ENCODE results near the gene USP5.

Gene USP5

DNA sequence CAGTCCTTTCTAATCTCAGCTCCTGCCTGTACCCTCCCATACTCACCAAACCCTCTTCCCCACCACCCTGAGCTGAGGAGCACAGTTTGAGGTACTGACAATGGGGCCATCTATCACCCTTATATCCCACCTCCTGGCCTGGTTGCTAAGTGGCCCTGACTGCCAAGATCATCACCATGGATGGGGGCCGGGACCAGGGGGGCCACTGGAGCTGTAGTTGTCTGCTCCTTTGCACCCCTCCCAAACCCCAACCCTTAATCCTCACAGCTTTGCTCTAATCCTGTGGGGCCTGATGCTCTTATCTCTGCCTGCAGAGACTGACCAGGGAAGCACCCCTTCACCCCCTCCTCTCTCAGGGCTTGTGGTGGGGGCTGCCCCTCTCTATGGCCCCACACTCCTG is 11.6 kb upstream of the USP5 start:
- no peak for DNase-seq (ENCODE audit: low read depth, low spot score)

- no peak for DNase-seq (ENCODE audit: low read depth, low spot score)
Measured at GRCh38 chr12:6840761-6841515, 11.0 kb upstream of the USP5 start, which contains the start of gene GNB3. GNB3 (plus strand) TSS chr12:6840925; CDS start chr12:6841288, 363 bp downstream.

GRCh38 chr12:6842075-6842474 is 9.9 kb upstream of the USP5 start:
- DNase-seq (ENCODE audit: low read depth, low spot score): no peak

GRCh38 chr12:6843118-6843902 is 8.6 kb upstream of the USP5 start:
- no peak for DNase-seq (ENCODE audit: low read depth, low spot score)

DNA sequence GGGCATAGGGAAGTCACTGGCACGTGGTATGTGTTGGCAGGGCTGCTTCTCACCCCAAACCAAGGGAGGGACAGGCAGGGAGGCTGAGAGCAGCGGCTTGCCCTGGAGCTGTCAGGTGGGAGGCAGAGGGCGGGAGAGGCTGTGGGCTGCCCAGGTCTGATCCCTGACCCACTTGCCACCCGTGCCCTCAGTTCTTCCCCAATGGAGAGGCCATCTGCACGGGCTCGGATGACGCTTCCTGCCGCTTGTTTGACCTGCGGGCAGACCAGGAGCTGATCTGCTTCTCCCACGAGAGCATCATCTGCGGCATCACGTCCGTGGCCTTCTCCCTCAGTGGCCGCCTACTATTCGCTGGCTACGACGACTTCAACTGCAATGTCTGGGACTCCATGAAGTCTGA is 6.6 kb upstream of the USP5 start:
- DNase-seq (ENCODE audit: low read depth, low spot score): no peak

- DNase-seq (ENCODE audit: low read depth, low spot score): no peak
Measured at GRCh38 chr12:6846316-6846869, 5.6 kb upstream of the USP5 start.

DNA sequence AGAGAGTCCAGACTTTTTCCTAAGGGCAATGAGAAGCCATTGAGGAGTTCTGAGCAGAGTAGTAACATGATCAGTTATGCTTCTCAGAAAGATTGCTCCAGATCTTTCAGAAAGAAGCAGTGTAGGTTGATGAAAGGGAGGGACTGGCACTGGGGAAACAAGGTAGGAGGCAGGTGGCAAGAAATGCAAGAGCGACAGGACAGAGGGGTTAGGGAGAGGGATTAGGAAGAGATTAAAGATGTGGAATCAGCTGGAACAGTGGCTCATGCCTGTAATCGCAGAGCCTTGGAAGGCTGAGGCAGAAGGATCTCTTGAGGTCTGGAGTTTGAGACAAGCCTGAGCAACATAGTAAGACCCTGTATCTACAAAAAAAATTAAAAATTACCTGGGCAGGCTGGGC is 4.3 kb upstream of the USP5 start:
- no peak for DNase-seq (ENCODE audit: low read depth, low spot score)

- no peak for DNase-seq (ENCODE audit: low read depth, low spot score)
Measured at GRCh38 chr12:6849427-6849826, 2.5 kb upstream of the USP5 start.

DNA sequence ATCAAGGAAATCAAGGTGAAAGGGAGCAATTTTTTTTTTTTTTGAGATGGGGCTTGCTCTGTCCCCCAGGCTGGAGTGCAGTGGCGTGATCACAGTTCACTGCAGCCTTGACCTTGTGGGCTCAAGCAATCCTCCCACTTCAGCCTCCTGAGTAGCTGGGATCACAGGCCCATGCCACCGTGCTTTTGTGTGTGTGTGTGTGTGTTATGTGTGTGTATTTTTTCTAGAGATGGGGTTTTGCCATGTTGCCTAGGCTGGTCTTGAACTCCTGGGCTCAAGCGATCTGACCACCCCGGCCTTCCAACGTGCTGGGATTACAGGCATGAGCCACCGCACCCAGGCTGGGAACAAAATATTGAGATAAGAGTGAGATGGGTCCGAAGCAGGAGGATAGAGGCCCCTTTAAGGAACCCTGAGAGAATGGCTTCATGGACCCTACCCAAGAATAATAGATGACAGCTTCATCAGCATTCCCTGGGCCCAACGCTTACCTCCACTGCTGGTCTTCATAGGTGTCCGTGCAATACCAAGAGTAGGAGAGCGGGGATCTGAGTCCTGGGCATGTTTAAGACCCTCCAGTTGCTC is 1.9 kb upstream of the USP5 start:
- DNase-seq (ENCODE audit: low read depth, low spot score): no peak

DNA sequence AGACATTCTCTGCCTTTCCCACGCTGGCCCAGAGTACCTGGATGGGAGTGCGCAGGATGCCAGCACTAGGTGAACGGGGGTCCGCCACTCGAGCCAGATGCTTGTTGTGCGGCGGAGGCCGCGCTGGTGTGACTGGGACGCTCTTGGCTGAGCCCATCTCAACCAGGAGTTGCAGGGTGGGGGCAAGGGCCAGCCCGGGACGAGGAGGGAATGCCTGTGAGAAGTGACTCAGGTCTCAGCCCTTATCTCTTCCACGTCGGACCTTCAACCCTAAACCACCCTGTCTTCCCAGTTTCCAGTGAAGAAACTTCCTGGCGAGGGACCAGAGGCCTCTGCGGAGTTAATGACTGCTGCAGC is 1.2 kb upstream of the USP5 start:
- no peak for DNase-seq (ENCODE audit: low read depth, low spot score)

DNA sequence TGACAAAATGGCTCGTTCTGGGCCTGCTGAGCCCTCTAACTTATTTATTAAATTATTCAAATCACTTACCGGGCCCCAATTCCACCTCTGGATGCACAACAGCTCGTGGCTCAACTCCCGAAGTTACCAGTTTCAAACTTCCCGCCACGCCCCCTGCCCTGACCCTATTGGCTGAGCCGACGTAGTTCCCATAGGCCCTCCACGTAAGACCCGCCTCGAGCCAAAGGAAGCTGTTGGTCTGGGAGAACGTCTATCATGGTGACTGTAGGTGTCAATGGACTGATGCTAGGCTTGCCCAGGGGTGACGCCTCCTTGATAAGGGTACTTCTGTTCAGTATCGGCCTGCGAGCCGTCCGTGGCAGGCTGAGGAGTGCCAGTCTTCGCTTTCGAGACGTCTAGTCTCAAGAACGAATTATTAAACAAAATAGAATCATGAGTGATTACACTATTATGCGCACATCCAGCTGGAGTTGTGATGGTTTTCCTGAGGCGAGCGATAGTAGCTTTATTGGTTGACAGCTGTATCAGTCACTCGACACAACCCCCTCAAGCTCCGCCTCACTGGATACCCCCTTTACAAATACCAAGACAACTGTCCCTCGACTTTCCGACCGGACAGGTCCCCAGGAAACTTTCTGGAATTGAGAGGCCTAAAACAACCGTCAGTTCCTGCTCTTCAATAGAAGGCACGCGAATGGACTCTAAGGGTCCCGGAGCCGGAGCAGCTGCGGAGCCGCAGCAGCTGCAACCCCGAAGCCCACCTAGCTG is 613 bp upstream of the USP5 start, which contains the start of gene CDCA3:
Gene CDCA3 (minus strand): TSS at position 134 of the 768 bp plus-strand sequence. CDS start 334 bp downstream, outside the sequence.
- DNase-seq (ENCODE audit: low read depth, low spot score): peak; percentile 98

DNA sequence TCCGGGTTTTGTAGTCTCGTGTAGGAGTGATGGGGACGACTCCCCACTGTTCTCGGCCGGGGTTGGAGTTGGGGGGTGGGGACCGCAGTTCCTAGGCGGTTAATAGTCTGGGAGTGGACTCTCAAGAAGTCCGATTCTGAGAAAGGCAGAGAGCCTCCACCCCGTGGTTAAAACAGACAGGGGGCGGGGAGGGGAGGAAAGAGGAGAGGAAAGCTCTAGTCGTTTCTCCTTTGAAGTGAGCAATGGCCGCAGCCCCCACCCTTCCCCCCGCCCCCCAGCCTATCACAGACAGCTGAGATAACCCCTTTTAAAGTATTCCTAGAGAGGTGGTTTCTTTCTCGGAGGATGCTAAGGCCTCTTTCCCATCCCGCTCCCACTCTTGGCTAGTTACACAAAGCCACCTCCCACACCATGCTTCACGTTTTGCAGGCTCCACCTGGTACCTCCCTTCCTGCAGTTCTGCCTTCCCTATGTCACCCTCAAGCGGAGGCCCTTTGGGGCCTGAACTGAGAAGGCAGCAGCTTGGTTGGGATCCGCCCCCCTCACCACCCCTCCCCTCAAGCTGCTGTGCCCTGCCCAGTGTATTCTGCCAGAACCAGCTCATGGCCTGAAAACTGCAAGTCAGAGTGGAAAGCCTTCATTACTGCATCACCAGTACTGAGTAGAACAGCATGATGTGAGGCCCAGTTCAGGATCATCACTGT is 853 bp downstream of the USP5 start:
- no peak for DNase-seq (ENCODE audit: low read depth, low spot score)

DNA sequence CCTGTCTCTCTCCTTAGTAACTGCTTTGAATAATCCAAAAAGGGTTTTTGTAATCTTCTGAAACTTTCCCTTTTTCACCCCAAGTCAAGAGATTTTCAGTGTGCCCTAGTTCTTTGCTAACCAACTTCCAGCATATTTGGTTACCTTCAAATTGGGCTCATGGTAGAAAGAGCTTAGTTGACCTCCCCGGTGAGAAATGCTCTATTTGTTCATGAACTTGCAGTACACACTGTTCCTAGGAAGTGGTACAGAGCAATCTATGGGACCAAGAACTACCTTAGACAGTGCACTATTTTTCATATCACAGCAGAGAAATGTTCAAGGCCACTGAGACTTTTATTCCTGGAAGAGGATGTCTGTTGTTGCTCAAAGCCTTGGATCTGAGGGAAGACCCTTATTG is 1.7 kb downstream of the USP5 start:
- no peak for DNase-seq (ENCODE audit: low read depth, low spot score)

DNA sequence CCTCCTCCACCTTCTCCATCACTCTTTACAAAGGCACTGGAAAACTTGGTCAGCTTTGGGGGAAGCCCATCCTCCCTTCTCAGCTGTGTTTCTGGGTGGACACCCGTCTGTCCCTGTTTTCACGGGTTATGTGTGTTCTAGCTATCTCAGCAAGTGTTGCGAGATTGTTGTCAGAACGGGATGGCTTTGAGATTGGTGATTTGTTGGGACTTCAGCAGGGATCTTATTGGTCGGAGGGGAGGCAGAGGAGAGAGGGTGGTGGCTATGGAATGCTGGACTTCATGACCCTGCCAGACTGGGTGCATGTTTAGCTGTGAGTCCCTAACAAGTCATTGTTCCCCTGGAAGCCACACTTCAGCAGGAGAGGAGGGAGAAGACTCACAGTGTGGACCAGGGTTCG is 2.1 kb downstream of the USP5 start:
- no peak for DNase-seq (ENCODE audit: low read depth, low spot score)

GRCh38 chr12:6855322-6855721 is 3.4 kb downstream of the USP5 start:
- no peak for DNase-seq (ENCODE audit: low read depth, low spot score)

DNA sequence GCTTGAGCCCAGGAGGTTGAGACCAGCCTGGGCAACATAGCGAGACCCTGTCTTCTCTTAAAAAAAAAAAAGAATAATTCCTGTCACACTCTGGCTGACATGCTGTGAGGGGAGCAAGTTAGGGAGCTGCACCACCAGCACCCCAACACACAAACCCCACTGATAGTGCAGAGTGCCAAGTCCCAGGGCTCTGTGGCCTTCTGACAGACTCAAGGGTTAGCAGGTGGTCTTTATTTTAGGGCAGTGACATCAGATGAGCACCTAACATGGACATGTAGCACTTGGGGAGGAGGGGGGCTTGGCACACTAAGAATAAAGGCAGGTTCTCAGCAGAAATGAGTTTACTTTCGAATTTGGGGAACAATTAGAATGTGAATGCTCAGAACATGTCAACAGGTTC is 6.8 kb downstream of the USP5 start:
- no peak for DNase-seq (ENCODE audit: low read depth, low spot score)

DNA sequence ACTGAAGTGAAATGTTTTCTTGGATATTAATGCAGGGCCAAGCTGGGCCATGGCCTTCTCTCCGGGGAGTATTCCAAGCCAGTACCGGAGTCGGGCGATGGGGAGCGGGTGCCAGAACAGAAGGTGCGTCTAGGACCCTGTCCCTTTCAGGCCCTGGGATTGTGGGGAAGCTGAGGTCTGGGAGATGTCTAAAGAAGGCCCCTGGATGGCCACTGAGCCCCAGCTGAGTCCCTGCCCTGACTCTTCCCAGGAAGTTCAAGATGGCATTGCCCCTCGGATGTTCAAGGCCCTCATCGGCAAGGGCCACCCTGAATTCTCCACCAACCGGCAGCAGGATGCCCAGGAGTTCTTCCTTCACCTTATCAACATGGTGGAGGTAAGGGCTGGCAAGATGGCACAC is 8.2 kb downstream of the USP5 start:
- DNase-seq (ENCODE audit: low read depth, low spot score): no peak

- no peak for DNase-seq (ENCODE audit: low read depth, low spot score)
Measured at GRCh38 chr12:6860942-6861341, 9.0 kb downstream of the USP5 start.

DNA sequence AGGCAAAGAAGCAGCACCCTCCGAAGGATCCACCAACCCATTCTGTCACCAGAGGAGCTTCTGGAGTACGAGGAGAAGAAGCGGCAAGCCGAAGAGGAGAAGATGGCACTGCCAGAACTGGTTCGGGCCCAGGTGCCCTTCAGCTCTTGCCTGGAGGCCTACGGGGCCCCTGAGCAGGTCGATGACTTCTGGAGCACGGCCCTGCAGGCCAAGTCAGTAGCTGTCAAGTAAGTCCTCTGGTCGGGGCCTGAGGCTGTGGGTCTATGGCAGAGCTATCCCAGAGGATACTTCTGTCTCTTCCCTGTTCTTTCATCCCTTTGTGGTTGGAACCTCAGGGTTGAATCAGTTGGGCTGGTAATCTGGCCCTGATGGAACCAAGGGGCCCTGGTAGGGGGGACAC is 9.4 kb downstream of the USP5 start:
- DNase-seq (ENCODE audit: low read depth, low spot score): no peak

- no peak for DNase-seq (ENCODE audit: low read depth, low spot score)
Measured at GRCh38 chr12:6863033-6863432, 11.1 kb downstream of the USP5 start.
